Measurements from ENCODE around the gene PLCH1. TPM values are rescaled to one million over a fixed set of nuclear protein-coding genes. Genes with fewer than 3 reads are reported as not detected.

Gene PLCH1
- total and polyA plus RNA-seq, 4 experiments from 2014 or later: 0.02 TPM; not detected in 3

DNA sequence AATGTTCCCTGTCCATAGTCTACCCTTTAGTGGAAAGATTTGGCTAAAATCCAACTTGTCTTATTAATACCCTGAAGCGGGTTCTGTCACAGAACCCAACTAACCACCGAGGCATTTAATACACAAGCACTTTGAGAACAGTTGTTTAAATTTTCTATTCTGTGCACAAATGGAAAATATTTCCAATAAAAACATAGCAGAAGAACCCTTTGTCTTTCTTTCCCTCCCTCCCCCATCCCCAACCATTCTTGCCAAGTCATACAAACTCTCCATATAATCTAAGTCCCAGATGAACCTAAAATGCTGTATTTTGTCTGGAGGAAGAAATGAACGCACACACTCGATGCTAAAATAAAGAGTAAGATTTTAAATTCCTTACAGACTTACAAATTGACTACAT is 324.5 kb downstream of the PLCH1 start:
- ChIA-PET POLR2A (ENCODE audit: partially characterized antibody) (no interaction called here), CTCF (ENCODE audit: partially characterized antibody) (no interaction called here)
- no peaks in the 10 kb centered on the region for H3K36me3 ChIP-seq (ENCODE audit: insufficient read depth, low read length)
- Mint-ChIP-seq H3K27ac (no peak overlapping the region), H3K4me3 (no peak overlapping the region), H3K27me3 (no peaks in the 10 kb centered on the region), H3K36me3 (no peaks in the 10 kb centered on the region), H3K9me3 (peaks cover 0 to under 1% (median 0%) of the 10 kb centered on the region in 8 donors), H3K4me1 (no peaks in the 10 kb centered on the region)
- no peak overlapping the region for H3K27ac ChIP-seq (ENCODE audit: low read depth, low read length)
- no peak for DNase-seq
- no peak overlapping the region for H3K4me3 ChIP-seq (ENCODE audit: low read length in 2 of 2)
- H3K4me1 ChIP-seq (ENCODE audit: insufficient read depth, low read length): no peaks in the 10 kb centered on the region
- H3K27me3 ChIP-seq (ENCODE audit: insufficient read depth, low read length): no peaks in the 10 kb centered on the region
- no peaks in the 10 kb centered on the region for H3K9me3 ChIP-seq (ENCODE audit: control insufficient read depth in 1 of 2, low read length in 2 of 2)
- intact Hi-C loops (cut with micrococcal nuclease): no loop called here

DNA sequence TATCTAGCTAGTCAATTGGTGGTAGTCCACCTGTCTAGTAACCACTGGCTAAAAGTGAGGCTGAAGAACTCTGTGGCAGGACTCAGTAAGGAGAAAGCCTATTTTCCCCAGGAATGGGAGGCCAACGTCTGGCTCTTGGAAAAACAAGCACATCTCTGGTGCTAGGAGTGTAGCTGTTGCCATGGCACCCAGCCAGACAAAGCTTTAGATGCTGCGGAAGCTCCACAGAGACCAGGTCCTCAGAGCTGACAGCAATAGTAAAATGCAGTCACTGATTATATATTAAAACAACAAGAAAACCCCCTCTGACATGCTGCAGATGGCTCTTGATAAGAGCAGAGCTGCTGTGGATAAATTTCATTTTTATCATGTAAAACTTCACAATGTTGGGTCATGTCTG is 326.5 kb downstream of the PLCH1 start:
- Mint-ChIP-seq H3K36me3 (no peaks in the 10 kb centered on the region), H3K27me3 (no peaks in the 10 kb centered on the region), H3K4me3 (no peak overlapping the region), H3K4me1 (no peaks in the 10 kb centered on the region), H3K9me3 (no peaks in the 10 kb centered on the region), H3K27ac (no peak overlapping the region)
- no peaks in the 10 kb centered on the region for H3K9me3 ChIP-seq (ENCODE audit: control insufficient read depth in 1 of 2, low read length in 2 of 2)
- ChIA-PET CTCF (ENCODE audit: partially characterized antibody) (no interaction called here), POLR2A (ENCODE audit: partially characterized antibody) (no interaction called here)
- H3K36me3 ChIP-seq (ENCODE audit: insufficient read depth, low read length): no peaks in the 10 kb centered on the region
- H3K4me1 ChIP-seq (ENCODE audit: insufficient read depth, low read length): no peaks in the 10 kb centered on the region
- H3K27ac ChIP-seq (ENCODE audit: low read depth, low read length): no peak overlapping the region
- no peaks in the 10 kb centered on the region for H3K27me3 ChIP-seq (ENCODE audit: insufficient read depth, low read length)
- intact Hi-C loops (cut with micrococcal nuclease): no loop called here
- H3K4me3 ChIP-seq (ENCODE audit: low read length in 2 of 2): no peak overlapping the region
- no peak for DNase-seq

GRCh38 chr3:155417119-155417517 is 327.8 kb downstream of the PLCH1 start:
- CTCF ChIA-PET (ENCODE audit: partially characterized antibody): no interaction called here
- H3K27me3 ChIP-seq (ENCODE audit: insufficient read depth, low read length): no peaks in the 10 kb centered on the region
- no peaks in the 10 kb centered on the region for H3K36me3 ChIP-seq (ENCODE audit: insufficient read depth, low read length)
- no peaks in the 10 kb centered on the region for H3K27me3 Mint-ChIP-seq
- H3K9me3 ChIP-seq (ENCODE audit: control insufficient read depth in 1 of 2, low read length in 2 of 2): no peaks in the 10 kb centered on the region
- intact Hi-C loops (cut with micrococcal nuclease): no loop called here
- H3K4me3 ChIP-seq (ENCODE audit: low read length in 2 of 2): no peak overlapping the region
- no peak for DNase-seq
- H3K4me3 Mint-ChIP-seq: no peak overlapping the region
- no peaks in the 10 kb centered on the region for H3K9me3 Mint-ChIP-seq
- H3K36me3 Mint-ChIP-seq: no peaks in the 10 kb centered on the region
- no peaks in the 10 kb centered on the region for H3K4me1 ChIP-seq (ENCODE audit: insufficient read depth, low read length)
- H3K4me1 Mint-ChIP-seq: no peaks in the 10 kb centered on the region
- POLR2A ChIA-PET (ENCODE audit: partially characterized antibody): no interaction called here
- no peak overlapping the region for H3K27ac Mint-ChIP-seq
- H3K27ac ChIP-seq (ENCODE audit: low read depth, low read length): no peak overlapping the region

DNA sequence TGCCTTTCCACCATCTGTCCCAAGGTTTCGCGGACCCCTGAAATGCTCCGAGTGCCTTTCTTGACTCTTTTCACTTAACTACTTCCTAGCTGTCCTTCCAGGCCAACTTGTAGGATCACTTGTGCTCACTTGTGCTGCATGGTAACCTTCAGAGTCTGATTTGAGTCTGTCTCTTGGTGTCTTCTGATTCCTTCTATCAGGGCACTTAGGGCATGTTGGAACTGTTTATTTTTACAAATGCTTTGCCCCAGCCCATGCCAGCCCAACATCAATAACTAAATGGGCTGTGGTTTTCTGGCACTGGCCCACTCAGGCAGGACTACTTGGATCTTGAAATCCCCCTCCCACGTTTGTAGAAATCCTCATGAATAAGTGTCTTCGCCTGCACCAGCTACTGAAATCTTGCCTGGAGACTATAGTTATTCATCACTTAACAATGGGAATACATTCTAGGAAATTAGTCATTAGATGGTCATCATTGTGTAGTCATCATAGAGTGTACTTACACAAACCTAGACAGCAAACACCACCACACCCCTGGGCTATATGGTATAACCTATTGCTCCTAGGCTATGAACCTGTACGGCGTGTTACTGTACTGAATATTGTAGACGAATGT is 328.3 kb downstream of the PLCH1 start:
- DNase-seq: no peak
- no peaks in the 10 kb centered on the region for H3K4me1 Mint-ChIP-seq
- intact Hi-C loops (cut with micrococcal nuclease): no loop called here
- no peak overlapping the region for H3K4me3 Mint-ChIP-seq
- ChIA-PET CTCF (ENCODE audit: partially characterized antibody) (no interaction called here), POLR2A (ENCODE audit: partially characterized antibody) (no interaction called here)
- peaks cover 0 to 3% (median 0%) of the 10 kb centered on the region in 8 donors for H3K9me3 Mint-ChIP-seq
- Histone ChIP-seq H3K4me3 (ENCODE audit: low read length in 2 of 2) (no peak overlapping the region), H3K36me3 (ENCODE audit: insufficient read depth, low read length) (no peaks in the 10 kb centered on the region), H3K27ac (ENCODE audit: low read depth, low read length) (no peak overlapping the region), H3K4me1 (ENCODE audit: insufficient read depth, low read length) (no peaks in the 10 kb centered on the region), H3K27me3 (ENCODE audit: insufficient read depth, low read length) (no peaks in the 10 kb centered on the region), H3K9me3 (ENCODE audit: control insufficient read depth in 1 of 2, low read length in 2 of 2) (no peaks in the 10 kb centered on the region)
- no peaks in the 10 kb centered on the region for H3K36me3 Mint-ChIP-seq
- H3K27me3 Mint-ChIP-seq: peaks cover 0 to 2% of the 10 kb centered on the region in 2 donors
- no peak overlapping the region for H3K27ac Mint-ChIP-seq

- H3K27ac Mint-ChIP-seq: no peak overlapping the region
- no peaks in the 10 kb centered on the region for H3K4me1 Mint-ChIP-seq
- POLR2A ChIA-PET (ENCODE audit: partially characterized antibody): no interaction called here
- Histone ChIP-seq H3K36me3 (ENCODE audit: insufficient read depth, low read length) (no peaks in the 10 kb centered on the region), H3K4me3 (ENCODE audit: low read length in 2 of 2) (no peak overlapping the region), H3K27ac (ENCODE audit: low read depth, low read length) (no peak overlapping the region), H3K27me3 (ENCODE audit: insufficient read depth, low read length) (no peaks in the 10 kb centered on the region), H3K4me1 (ENCODE audit: insufficient read depth, low read length) (no peaks in the 10 kb centered on the region), H3K9me3 (ENCODE audit: control insufficient read depth in 1 of 2, low read length in 2 of 2) (no peaks in the 10 kb centered on the region)
- DNase-seq: no peak
- no peaks in the 10 kb centered on the region for H3K36me3 Mint-ChIP-seq
- CTCF ChIA-PET (ENCODE audit: partially characterized antibody): no interaction called here
- no peak overlapping the region for H3K4me3 Mint-ChIP-seq
- H3K9me3 Mint-ChIP-seq: peaks cover 0 to 3% (median 0%) of the 10 kb centered on the region in 8 donors
- intact Hi-C loops (cut with micrococcal nuclease): no loop called here
- peaks cover 0 to 3% of the 10 kb centered on the region in 2 donors for H3K27me3 Mint-ChIP-seq
Observed at GRCh38 chr3:155412904-155413303, 332.0 kb downstream of the PLCH1 start.

- ChIA-PET CTCF (ENCODE audit: partially characterized antibody) (no interaction called here), POLR2A (ENCODE audit: partially characterized antibody) (no interaction called here)
- Mint-ChIP-seq H3K36me3 (no peaks in the 10 kb centered on the region), H3K27ac (no peak overlapping the region), H3K27me3 (peaks cover 0 to 3% of the 10 kb centered on the region in 2 donors), H3K4me3 (no peak overlapping the region), H3K9me3 (peaks cover 0 to 3% (median 0%) of the 10 kb centered on the region in 8 donors), H3K4me1 (no peaks in the 10 kb centered on the region)
- no peak for DNase-seq
- no peaks in the 10 kb centered on the region for H3K4me1 ChIP-seq (ENCODE audit: insufficient read depth, low read length)
- no peak overlapping the region for H3K4me3 ChIP-seq (ENCODE audit: low read length in 2 of 2)
- H3K36me3 ChIP-seq (ENCODE audit: insufficient read depth, low read length): no peaks in the 10 kb centered on the region
- no peaks in the 10 kb centered on the region for H3K9me3 ChIP-seq (ENCODE audit: control insufficient read depth in 1 of 2, low read length in 2 of 2)
- no peak overlapping the region for H3K27ac ChIP-seq (ENCODE audit: low read depth, low read length)
- no peaks in the 10 kb centered on the region for H3K27me3 ChIP-seq (ENCODE audit: insufficient read depth, low read length)
- intact Hi-C loops (cut with micrococcal nuclease): no loop called here
Observed at GRCh38 chr3:155411500-155412223, 333.2 kb downstream of the PLCH1 start.

DNA sequence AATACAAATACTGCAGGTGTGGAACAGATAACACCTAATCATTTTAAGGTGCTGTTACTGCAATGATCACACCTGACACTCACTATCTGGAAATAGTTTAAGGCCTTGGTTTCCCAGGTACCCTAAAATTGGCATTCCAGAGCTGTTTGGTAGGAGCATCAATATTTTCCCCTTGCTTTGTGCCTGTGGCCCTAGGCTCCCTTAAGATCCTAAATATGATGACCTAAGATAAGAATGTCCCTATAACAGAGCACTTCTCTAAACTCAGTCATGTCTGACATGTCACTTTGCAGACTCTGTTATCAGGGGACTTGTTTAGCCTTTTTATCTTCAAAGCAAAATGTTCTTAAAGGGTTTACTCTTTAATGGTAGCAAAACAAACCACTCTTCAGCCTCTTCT is 335.5 kb downstream of the PLCH1 start:
- ChIA-PET POLR2A (ENCODE audit: partially characterized antibody) (no interaction called here), CTCF (ENCODE audit: partially characterized antibody) (no interaction called here)
- H3K27ac ChIP-seq (ENCODE audit: low read depth, low read length): no peak overlapping the region
- no peaks in the 10 kb centered on the region for H3K4me1 ChIP-seq (ENCODE audit: insufficient read depth, low read length)
- DNase-seq: no peak
- Mint-ChIP-seq H3K9me3 (peaks cover 0 to 3% (median 0%) of the 10 kb centered on the region in 8 donors), H3K27me3 (peaks cover 0 to 3% of the 10 kb centered on the region in 2 donors), H3K4me1 (no peaks in the 10 kb centered on the region), H3K4me3 (no peak overlapping the region), H3K36me3 (no peaks in the 10 kb centered on the region), H3K27ac (no peak overlapping the region)
- H3K36me3 ChIP-seq (ENCODE audit: insufficient read depth, low read length): no peaks in the 10 kb centered on the region
- intact Hi-C loops (cut with micrococcal nuclease): no loop called here
- no peak overlapping the region for H3K4me3 ChIP-seq (ENCODE audit: low read length in 2 of 2)
- no peaks in the 10 kb centered on the region for H3K9me3 ChIP-seq (ENCODE audit: control insufficient read depth in 1 of 2, low read length in 2 of 2)
- no peaks in the 10 kb centered on the region for H3K27me3 ChIP-seq (ENCODE audit: insufficient read depth, low read length)
